Measurements from ENCODE around the gene GCGR.

DNA sequence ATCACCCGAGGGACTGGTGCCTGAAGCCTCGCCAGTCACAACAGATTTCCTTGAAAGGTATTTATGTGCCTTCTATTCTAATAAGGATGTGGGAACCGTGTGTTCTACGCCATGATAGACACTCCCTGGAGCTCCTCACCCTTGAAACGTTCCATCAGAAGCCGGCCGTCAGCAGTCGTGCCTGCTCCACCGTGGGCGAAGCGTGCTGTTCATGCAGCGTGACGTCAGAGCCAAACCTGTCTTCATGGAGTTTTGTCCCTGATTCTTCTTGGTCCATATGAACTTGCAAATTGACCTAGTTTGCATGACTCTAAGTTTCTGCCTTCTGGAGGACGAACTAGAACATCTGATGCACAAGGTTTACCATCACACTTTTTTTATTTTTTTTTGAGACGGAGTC lies 35.4 kb downstream of the GCGR start:
- TF ChIP-seq CTCF (IDR thresholded peaks at IDR 0.05; ENCODE audit: borderline replicate concordance, extremely low read depth, low read length, poor library complexity, severe bottlenecking), result no peak
- TF ChIP-seq EZH2 (IDR thresholded peaks at IDR 0.05; ENCODE audit: borderline replicate concordance, low read depth, low read length, severe bottlenecking), result no peak
